ENCODE data around the gene PHYHD1.

Gene PHYHD1

DNA sequence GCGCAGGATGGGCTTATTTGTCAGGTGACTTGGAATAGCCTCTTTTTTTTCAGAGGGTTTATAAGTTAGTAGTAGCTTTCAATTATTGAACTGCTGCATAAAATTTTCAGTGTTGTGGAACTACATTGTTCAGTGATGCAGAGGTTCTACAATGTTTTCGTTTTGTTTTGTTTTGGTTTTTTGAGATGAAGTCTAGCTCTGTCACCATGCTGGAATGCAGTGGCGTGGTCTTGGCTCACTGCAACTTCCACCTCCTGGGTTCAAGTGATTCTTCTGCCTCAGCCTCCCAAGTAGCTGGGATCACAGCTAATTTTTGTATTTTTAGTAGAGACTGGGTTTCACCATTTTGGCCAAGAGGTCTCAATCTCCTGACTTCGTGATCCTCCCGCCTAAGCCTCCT lies 48.7 kb downstream of the PHYHD1 start:
- no peak for DNase-seq (ENCODE audit: low read depth)

DNA sequence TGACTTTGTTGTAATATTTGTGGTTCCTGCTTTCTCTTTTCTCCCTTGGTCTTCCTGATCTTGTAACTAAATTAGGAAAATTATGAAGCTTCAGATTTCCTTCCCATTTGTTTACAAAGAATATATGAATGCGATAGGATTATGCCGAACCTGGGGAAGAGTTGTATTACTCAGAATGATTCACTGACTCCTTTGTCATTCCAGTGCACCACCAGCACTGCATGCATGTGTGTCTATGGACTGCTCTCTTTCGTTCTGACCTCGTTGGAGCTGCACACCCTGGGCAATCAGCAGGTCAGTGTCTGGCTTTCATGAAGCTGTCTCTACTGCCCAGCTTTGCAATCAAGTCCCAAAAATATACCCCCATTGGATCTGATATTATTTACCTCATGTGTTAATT lies 52.2 kb downstream of the PHYHD1 start:
- no peak for DNase-seq (ENCODE audit: low read depth)

DNA sequence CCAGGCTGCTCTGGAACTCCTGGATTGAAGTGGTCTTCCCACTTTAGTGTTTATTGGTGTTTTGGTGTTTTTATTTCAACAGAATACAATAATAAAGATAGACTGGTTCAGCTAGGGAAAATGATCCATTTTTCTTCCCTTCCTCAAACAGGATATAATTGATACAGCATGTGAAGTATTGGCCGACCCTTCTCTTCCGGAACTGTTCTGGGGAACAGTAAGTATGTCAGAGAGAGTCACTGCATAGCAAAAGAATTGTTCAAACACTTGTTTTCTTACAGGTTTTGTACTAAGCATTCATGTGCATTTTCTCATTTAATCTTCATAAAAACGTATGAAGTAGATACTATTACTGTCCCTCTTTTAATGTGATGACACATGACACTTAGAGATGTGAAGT lies 58.3 kb downstream of the PHYHD1 start:
- DNase-seq (ENCODE audit: low read depth): no peak

DNA sequence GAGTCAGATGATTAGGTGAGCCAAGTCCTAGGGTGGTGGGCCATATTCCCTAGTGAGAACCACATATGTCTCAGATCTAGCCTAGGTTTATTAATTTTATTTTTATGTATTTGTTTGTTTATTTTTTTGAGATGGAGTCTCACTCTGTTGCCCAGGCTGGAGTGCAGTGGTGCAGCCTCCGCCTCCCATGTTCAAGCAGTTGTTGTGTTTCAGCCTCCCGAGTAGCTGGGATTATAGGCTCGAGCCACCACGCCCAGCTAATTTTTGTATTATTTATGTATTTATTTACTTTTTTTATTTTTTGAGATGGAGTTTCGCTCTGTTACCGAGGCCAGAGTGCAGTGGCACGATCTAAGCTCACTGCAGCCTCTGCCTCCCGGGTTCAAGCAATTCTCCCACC lies 62.8 kb downstream of the PHYHD1 start:
- no peak for DNase-seq (ENCODE audit: low read depth)

DNA sequence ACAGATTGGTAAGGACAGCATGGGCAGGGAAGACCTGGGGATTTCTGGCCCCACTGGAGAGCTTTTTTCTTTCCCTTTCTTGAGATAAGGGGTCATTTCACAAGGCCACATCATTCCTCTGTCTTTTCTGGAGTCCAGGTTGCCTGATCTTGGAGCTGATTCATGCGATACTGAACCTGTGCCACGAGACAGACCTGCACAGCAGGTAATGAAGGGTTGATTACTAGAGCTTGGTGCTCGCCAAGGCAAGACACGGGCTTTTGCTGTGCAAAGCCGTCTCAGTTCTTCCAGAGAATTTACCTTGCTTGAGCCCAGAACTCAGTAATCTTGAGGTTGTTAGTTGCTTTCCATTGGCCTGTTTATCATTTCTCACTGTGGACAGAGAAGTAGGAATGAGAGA lies 65.9 kb downstream of the PHYHD1 start:
- DNase-seq (ENCODE audit: low read depth): no peak

DNA sequence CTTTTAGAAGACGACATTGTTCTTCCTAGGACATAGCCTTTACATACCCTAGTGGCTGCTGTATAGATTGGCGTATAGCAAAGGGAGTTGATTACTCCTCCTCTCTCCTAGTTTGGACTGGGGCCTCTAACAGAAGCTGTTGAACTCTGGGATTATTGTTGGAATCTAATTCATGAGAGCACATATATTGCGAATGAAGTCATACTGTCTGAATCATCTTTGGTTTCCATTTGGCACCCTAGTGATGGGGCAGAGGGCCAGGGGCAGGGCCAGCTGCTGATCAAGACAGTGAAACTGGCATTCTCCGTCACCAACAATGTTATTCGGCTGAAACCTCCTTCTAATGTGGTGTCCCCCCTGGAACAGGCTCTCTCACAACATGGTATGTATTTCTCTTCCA lies 67.0 kb downstream of the PHYHD1 start:
- DNase-seq (ENCODE audit: low read depth): no peak

Data from activated T-helper 9 cell treated with anti-CD3 and anti-CD28 coated beads, Interleukin-2, amount 50 U/mL, for 16 hours (primary cell).